Stomach (tissue), 9 donors: ENCODE measurements around the gene MOV10L1. TPM values are rescaled to one million over a fixed set of nuclear protein-coding genes. Genes with fewer than 3 reads are reported as not detected.

Source experiments
- DNase-seq, 2 donors: peaks; one replicate each; pipeline versions ENCODE4 v3.0.0 to v3.0.0-alpha.2; 2013 to 2019
- H3K27ac ChIP-seq, 5 donors: fragments of 200-600 bp in 4 of 5; sonication (generic) in 4 of 5; one replicate each; pipeline ENCODE4 v1.5.1; 2013 to 2019; ENCODE audit warnings: mild to moderate bottlenecking in 1 of 5, moderate library complexity in 1 of 5
- H3K27me3 ChIP-seq, 3 donors: fragments of 200-600 bp; sonication (generic); one replicate each; pipeline ENCODE4 v1.5.1; 2017 to 2019; ENCODE audit warnings: mixed run types in 1 of 3
- H3K36me3 ChIP-seq, 4 donors: fragments of 200-600 bp; sonication (generic); 1 replicate in 3 of 4; 2 replicates in 1 of 4; pipeline ENCODE4 v1.5.1; 2016 to 2019
- H3K4me1 ChIP-seq, 4 donors: fragments of 200-600 bp; sonication (generic); one replicate each; pipeline ENCODE4 v1.5.1; 2016 to 2019
- H3K4me3 ChIP-seq, 4 donors: fragments of 200-600 bp; sonication (generic) in 3 of 4; one replicate each; pipeline ENCODE4 v1.5.1; 2016 to 2019; ENCODE audit warnings: mild to moderate bottlenecking in 1 of 4
- H3K9me3 ChIP-seq, 4 donors: fragments of 200-600 bp; sonication (generic); one replicate each; pipeline ENCODE4 v1.5.1; 2016 to 2019
- EP300 ChIP-seq: sonication (generic); formaldehyde crosslinking; IDR thresholded peaks from one replicate; pipeline ENCODE4 v1.6.1; 2017; ENCODE audit warnings: antibody characterized with exemption
- POLR2A ChIP-seq, 4 donors: fragments of 450-650 bp; IDR thresholded peaks; one replicate each; pipeline ENCODE4 v1.6.1; 2016; ENCODE audit warnings: antibody characterized with exemption in 4 of 4, control low read depth in 2 of 4, mild to moderate bottlenecking in 1 of 4, moderate library complexity in 1 of 4
- POLR2AphosphoS5 ChIP-seq, 3 donors: sonication (generic); formaldehyde crosslinking; IDR thresholded peaks; one replicate each; pipeline ENCODE4 v1.6.1; 2016; ENCODE audit warnings: antibody characterized with exemption in 3 of 3
- WGBS, 5 donors: extraction: QIAGEN DNeasy Blood & Tissue Kit in 3 of 5; methylation state at CpG; one replicate each; pipeline versions ENCODE4 v1.1.5 to v1.1.7; 2013 to 2018; 5-methylcytosine and 5-hydroxymethylcytosine counted together
- intact Hi-C: fragments of 100-400 bp; cut with DNase I; formaldehyde crosslinking; loops from one replicate; pipeline ENCODE4 v1.15.1; 2023; ENCODE audit warnings: low total_unique reads
- polyA plus RNA-seq, 3 donors: library from polyadenylated mRNA; stranded (reverse); fragments of 200-250 nt; gene quantifications; one replicate each; pipeline ENCODE4 v1.2.3, GENCODE V29; 2013
- total RNA-seq, 5 donors: library from RNA; depleted of rRNA; stranded (reverse); fragments of >200 nt; gene quantifications; one replicate each; pipeline versions ENCODE4 v1.1.0 to v1.2.3, GENCODE V29; 2014 to 2016
- TF ChIP-seq, protein P1 (sequence below), 7 experiments: fragments of 450-650 bp in 4 of 7; fragments of 200-600 bp in 3 of 7; sonication (generic) in 3 of 7; IDR thresholded peaks; one replicate each; pipeline ENCODE4 v1.5.1; 2016 to 2019; ENCODE audit warnings: antibody characterized with exemption in 7 of 7, control low read depth in 2 of 7, mild to moderate bottlenecking in 1 of 7
- donor health status: healthy with polysubstance abuse.
- donor health status: Bipolar disorder and iron deficiency.
- donor health status: healthy.

Gene MOV10L1
- total and polyA plus RNA-seq, 8 donors: 0.12 to 2.8 (median 0.46) TPM; not detected in 3

DNA sequence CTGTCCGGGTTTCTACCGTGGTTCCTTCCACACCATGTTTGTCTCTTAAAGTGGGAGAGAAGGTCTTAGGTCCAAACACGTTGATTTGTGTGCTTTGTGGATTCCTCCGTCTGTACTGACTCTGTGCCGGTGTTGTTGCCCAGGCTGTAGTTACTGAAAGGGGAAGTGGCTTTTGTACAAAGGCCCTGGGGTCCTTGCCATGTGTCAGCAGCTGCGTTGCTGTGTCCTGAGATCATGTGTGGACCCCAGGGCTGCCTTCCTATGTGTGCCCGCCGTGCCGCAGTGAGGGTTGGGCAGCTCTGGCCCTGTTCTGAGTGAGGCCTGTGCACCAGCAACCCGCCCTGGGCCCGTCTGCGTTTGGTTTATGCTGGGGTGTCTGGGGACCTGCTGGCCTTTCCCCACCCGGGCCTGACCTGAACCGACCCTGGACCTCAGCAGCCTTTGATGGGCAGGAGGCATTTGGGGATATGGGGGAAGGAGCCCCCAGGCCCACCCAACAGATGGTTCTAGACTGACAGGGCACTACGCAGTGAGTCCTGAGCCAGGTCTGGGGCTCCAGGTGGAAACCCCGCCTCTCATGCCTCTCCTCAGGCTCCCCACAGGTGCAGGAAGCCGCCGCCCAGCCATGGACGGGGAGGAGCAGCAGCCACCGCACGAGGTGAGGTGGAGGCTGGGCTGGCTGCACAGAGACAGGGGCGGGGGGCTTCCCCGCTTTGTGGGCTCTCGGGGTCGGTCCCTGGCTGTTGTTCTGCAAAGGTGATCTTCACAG, 102.8 kb downstream of the MOV10L1 start:
- Histone ChIP-seq H3K9me3 (no peaks in the 10 kb centered on the region), H3K36me3 (peaks cover 20 to 50% (median 46%) of the 10 kb centered on the region in 4 donors), H3K27ac (peak overlapping the region; percentile 82 to 93 (median 89)), H3K4me1 (peaks cover 38 to 59% (median 58%) of the 10 kb centered on the region in 4 donors), H3K27me3 (no peaks in the 10 kb centered on the region), H3K4me3 (peak overlapping the region in 2 of 4 donors; percentile 30 to 44)
- DNase-seq: peak in 1 of 2 donors; percentile 53
- TF ChIP-seq POLR2A (IDR thresholded peaks at IDR 0.05): no peak
- no peak for TF ChIP-seq POLR2AphosphoS5 (IDR thresholded peaks at IDR 0.05)
- TF ChIP-seq EP300: no peak
- TF ChIP-seq, protein P1, sequence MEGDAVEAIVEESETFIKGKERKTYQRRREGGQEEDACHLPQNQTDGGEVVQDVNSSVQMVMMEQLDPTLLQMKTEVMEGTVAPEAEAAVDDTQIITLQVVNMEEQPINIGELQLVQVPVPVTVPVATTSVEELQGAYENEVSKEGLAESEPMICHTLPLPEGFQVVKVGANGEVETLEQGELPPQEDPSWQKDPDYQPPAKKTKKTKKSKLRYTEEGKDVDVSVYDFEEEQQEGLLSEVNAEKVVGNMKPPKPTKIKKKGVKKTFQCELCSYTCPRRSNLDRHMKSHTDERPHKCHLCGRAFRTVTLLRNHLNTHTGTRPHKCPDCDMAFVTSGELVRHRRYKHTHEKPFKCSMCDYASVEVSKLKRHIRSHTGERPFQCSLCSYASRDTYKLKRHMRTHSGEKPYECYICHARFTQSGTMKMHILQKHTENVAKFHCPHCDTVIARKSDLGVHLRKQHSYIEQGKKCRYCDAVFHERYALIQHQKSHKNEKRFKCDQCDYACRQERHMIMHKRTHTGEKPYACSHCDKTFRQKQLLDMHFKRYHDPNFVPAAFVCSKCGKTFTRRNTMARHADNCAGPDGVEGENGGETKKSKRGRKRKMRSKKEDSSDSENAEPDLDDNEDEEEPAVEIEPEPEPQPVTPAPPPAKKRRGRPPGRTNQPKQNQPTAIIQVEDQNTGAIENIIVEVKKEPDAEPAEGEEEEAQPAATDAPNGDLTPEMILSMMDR (IDR thresholded peaks at IDR 0.05): no peak
- 47 to 67% (median 57%) methylated on average over 22 to 25 of the region's 25 CpGs for WGBS, 5 donors
- intact Hi-C loops: no loop called here

DNA sequence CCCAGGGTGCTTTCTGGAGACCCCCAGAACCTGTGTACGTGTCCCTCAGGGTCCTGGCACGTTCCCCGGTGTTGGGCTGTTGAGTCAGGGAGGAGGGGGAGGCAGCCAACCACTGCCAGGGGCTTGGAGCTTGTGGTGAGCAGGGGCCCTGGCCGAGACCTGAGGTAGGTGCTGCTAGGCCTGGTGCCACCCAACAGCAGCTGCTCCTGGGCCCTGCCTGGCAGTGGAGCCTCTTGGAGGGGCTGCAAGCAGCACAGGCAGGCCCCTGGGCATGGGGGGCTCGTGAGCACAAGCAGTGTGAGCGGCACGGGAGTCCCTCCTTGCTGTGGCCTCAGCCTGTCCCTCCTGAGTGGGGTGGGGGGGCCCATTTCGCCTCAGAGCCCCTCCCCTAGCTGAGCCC, 103.8 kb downstream of the MOV10L1 start:
- Histone ChIP-seq H3K36me3 (peaks cover 29 to 58% (median 55%) of the 10 kb centered on the region in 4 donors), H3K27me3 (no peaks in the 10 kb centered on the region), H3K9me3 (no peaks in the 10 kb centered on the region), H3K4me3 (no peak overlapping the region), H3K27ac (no peak overlapping the region), H3K4me1 (peaks cover 38 to 51% (median 48%) of the 10 kb centered on the region in 4 donors)
- intact Hi-C loops: no loop called here
- no peak for DNase-seq
- WGBS, 5 donors: 78 to 94% (median 84%) methylated on average over 4 to 8 of the region's 8 CpGs
- TF ChIP-seq POLR2A (IDR thresholded peaks at IDR 0.05): no peak
- TF ChIP-seq POLR2AphosphoS5 (IDR thresholded peaks at IDR 0.05): no peak
- TF ChIP-seq, protein P1 (IDR thresholded peaks at IDR 0.05): no peak
- no peak for TF ChIP-seq EP300

DNA sequence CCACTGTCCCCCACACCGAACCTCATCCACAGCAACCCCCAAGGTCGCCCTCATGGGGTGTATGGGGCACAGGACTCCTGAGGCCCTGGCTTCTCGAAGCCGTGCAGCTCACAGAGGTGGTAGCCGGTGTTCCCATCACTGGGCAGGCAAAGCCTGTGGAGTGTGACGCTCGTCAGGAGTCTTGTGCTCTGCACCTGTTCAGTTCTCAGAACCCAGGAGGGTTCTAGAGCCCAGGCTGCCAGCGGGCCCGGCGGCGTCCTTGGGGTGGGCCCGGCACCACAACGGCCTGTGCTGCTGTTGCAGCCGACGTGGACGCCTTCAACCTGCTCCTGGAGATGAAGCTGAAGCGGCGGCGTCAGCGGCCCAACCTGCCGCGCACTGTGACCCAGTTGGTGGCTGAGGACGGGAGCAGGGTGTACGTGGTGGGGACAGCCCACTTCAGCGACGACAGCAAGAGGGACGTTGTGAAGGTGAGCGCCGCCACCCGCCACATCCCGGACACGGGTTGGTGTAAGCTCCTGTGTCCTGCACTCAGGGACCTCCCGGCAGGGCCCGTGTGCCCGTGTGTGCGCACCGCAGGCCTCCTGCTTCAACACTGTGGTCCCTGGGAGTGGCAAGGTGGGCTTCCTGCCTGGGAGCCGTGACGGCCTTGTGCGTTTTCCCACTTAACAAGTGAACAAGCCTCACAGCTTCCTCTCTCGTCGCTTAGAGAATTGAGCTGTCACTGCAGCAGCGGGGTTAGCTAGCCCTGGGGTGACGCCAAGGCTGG, 104.4 kb downstream of the MOV10L1 start:
- peaks cover 38 to 50% (median 43%) of the 10 kb centered on the region in 4 donors for H3K4me1 ChIP-seq
- H3K9me3 ChIP-seq: no peaks in the 10 kb centered on the region
- H3K4me3 ChIP-seq: no peak overlapping the region
- H3K27ac ChIP-seq: no peak overlapping the region
- TF ChIP-seq POLR2A (IDR thresholded peaks at IDR 0.05) (no peak), POLR2AphosphoS5 (IDR thresholded peaks at IDR 0.05) (no peak), EP300 (no peak)
- TF ChIP-seq, protein P1 (IDR thresholded peaks at IDR 0.05): no peak
- intact Hi-C loops: no loop called here
- 92 to 95% (median 94%) methylated on average over 26 to 44 of the region's 44 CpGs for WGBS, 5 donors
- no peaks in the 10 kb centered on the region for H3K27me3 ChIP-seq
- DNase-seq: no peak
- H3K36me3 ChIP-seq: peaks cover 29 to 64% (median 59%) of the 10 kb centered on the region in 4 donors

DNA sequence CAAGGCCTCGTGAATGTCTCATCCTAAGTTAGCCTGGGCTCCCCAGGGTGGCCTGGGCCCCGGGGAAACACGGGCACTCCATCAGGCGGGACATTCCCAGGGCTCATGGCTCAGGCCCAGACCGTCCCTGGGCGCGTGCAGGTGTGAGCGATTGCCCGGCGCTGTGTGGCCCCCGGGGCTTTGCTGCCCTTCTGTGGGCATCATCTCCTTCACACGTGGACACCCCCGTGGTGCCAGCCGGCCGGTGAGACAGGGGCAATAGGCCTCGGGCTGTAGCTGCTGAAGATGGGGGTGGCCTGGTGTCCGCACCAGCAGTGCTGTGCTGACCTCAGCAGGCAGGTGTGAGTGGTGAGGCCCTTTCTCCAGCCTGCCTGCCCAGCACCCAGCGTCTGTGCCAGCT, 106.5 kb downstream of the MOV10L1 start:
- intact Hi-C loops: no loop called here
- 86 to 93% (median 88%) methylated on average over 10 to 18 of the region's 18 CpGs for WGBS, 5 donors

More for the DNA sequence above, 106.5 kb downstream of the MOV10L1 start:
- Histone ChIP-seq H3K27ac (no peak overlapping the region), H3K4me1 (peaks cover 28 to 43% (median 34%) of the 10 kb centered on the region in 4 donors), H3K9me3 (no peaks in the 10 kb centered on the region), H3K27me3 (no peaks in the 10 kb centered on the region), H3K36me3 (peaks cover 29 to 65% (median 60%) of the 10 kb centered on the region in 4 donors), H3K4me3 (no peak overlapping the region)
- no peak for DNase-seq
- TF ChIP-seq EP300: no peak
- no peak for TF ChIP-seq POLR2AphosphoS5 (IDR thresholded peaks at IDR 0.05)
- no peak for TF ChIP-seq POLR2A (IDR thresholded peaks at IDR 0.05)
- TF ChIP-seq, protein P1 (IDR thresholded peaks at IDR 0.05): no peak
